GDM1 (cell line): ENCODE measurements around the gene LCK.
"Not testable (repeated sequence)": the region's sequence is repeated elsewhere in the genome, so short reads cannot be mapped to it uniquely, and the experiment has no call there.

Experiments used
- DNase-seq: peaks from one replicate; lab custom pipeline; 2025; lab: John Stamatoyannopoulos, UW

LCK gene

DNA sequence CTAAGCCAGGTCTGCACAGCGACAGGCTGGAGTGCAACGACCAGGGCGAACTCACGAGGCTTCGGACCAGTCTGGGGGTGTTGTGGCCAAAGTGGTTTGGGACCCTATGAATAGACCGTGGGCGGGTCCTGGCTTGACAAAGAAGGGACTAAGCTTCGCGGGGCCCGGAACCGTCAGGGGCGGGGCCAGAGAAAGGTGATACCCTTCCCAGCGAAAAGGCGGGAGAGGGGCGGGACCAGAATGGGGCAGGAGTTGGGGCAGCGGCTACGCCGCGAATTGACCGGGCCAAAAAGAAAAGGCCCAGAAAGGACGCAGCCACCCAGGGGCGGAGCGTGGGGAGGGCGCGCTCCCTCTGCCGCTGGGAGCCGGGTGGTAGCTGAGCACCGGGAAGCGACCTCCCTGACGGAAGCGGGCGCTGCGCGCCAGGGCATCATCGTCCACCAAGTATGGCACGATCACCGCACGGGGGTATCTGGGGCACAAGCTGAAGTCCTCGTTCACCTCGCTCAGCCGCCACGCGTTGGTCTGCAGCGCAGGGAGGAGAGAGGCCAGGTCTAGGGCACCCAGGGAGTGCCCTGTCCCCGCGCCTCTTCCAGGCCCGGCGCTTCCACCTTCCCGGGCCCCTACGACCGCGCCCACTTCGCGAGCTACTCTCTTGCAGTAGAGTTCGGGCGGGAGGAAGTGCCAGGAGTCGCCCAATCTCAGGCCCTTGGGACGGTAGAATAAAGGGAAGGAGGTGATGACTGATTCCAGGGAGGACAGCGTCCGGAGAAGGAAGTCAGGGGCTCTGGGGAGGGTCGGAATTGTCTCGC, 10.7 kb upstream of the LCK start:
- DNase-seq = no peak

DNA sequence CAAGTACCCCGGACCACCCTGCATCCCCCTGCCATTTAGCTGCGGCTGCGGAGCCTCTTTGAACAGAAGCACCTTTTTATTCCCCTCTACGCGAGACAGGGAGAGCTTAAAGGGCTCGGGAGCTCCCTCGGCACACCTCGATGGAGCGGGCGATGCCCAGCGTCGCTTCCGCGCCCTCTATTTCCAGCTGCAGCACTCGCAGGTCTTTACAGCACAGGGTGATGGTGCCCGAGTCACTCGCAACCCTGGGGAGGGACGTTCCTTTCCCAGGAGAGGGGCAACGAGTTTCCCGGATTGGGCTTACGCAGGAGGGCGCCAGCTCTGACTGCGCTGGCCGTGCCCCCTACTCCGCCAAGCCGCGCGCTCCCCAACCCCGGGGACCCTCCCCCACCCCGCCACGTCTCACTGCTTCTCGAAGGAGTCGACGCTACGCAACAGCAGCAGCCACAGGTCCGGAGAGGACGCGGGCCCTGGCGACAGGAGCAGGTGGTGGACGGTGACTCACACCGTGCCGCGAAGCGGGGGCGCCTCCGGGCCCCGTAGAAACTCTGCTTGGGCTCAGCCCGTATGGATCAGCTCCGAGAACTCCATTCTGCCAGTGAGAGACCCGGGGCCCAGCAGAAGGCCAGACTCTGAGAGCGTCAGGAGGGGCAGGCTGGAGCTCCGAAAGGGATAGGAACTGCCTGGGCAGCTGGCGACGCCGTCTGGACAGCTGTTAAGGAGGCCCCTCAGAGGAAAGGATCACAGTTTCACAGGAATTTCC, 9.9 kb upstream of the LCK start:
- DNase-seq = no peak

- no peak for DNase-seq
Observed at GRCh38 chr1:32242341-32242851, 8.7 kb upstream of the LCK start.

DNA sequence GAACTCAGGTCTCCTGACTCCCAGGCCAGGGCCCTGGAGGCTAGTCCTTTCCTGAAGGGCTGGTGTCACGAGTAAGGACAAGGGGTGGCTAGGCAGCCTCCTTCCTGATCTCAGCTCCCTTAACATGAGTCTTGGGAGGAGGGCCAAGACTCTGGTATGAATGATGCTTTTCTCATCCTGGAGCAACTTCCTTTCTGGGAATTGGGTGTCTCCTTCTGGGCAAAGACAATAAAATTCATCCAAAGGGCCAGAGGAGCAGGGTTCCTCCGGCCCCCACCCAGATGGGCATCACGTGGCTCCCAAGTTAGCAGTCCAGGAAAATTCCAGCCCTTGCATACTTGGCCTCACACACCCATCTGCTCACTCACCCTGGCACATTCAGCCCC, 4.2 kb upstream of the LCK start, which contains the start of gene FAM167B:
Gene FAM167B, plus strand, starts transcription at position 335 of the 386 bp plus-strand sequence. CDS start 200 bp downstream, outside the sequence.
- DNase-seq = no peak

- no peak for DNase-seq
Observed at GRCh38 chr1:32247452-32247851, 3.6 kb upstream of the LCK start.

DNA sequence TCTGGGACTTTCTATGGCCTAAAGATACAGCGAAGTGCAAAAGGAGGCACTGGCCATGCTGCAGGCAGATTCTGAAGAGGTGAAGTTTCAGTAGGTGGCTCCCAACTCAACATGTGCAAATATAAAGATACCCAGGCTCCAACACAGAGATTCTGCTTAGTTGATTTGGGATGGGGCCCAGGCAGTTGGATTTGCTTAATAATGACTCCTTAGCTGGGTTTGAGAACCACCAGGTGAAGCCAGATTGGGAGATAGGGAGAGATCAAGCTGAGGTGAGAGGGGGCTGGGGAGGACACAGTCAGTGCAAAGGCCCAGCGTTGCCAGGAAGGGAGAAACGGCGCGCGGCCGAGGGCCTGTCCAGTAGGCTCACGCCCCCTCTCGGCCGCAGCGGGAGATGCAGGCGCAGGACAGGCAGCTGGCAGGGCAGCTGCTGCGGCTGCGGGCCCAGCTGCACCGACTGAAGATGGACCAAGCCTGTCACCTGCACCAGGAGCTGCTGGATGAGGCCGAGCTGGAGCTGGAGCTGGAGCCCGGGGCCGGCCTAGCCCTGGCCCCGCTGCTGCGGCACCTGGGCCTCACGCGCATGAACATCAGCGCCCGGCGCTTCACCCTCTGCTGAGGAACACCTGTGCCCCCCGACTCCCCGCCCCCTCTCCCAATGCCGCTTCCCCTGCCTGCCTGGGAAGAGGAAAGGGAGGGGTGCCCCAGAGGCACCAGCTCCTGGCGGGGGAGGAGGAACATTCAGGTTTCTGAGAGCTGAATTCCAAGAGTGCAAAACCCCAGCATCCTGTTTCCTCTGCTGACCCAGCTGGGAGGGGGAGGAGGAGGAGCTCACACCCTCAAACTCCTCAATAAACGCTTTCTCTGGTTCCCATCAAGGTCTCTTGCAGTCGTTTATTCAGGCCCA, 2.8 kb upstream of the LCK start:
- DNase-seq = peak; percentile 57

DNA sequence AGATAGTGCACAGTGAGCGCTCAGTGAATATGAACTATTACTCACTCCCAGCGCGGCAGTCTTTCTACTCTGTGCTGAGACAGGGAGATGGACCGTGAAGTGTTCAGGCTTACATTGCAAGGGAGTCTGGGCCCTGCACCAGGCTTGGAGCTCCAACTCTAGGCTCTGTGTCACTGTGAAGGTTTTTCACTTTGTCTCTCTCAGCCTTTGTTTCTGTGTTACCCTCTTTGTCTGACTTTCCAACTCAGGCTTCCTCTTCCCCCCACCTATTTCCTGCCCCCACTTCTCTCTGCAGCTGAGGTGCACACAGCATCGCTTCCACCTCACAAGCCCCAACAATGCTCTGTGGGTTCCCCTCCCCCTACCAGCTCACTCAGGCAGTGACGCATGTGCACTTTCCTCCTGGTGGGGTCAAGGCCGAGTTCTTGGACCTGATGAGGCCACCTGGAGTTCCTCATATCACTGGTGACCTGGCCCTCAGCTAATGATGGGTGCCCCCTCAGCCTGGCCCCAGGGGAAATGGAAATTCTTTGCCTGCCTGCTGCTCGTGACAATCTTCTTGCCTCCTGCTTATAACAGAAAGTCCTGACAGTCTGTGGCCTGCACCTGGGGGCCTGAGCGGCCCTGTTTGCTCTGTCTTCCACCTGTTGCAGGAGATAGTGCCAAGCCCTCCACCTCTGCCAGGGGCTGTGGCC, 1.1 kb upstream of the LCK start:
- peak; percentile 86 for DNase-seq

DNA sequence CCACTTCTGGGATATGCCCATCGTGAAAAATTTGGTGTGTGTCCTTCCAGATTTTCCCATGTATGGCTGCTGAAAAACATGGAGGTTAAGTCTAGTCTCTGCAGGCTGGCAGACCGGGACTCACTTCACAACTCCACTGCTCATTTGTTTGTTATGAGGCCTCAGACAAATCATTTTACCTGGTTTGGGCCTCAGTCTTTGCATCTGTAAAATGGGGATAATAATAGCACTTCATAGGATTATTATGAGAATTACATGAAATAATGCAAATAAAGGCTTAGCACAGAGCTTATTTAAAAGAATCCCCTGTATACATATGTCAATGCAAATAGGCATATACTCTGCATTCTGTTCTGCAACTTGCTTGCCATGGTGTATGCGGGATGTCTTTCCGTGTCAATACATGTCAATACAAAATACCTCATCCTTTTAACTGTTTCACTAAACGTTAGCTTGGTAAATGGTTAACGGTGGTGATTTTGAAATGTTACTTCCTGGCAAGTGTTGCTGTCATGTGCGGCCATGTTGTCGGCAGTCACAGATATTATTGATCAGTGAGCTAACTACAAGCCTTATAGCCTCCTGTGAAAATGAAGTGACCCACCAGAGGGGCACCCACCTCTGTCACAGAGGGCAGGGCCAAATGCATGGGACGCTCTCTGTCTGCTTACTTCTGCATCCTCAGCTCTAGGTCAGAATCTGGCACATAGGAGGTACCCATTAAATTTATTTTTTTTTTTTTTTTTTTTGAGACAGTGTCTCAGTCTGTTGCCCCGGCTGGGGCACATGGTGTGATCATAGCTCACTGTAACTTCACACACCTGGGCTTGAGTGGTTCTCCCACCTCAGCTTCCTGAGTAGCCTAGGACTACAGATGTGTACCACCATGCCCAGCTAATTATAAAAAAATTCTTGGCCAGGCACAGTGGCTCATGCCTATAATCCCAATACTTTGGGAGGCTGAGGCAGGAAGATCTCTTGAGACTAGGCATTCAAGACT, 4.3 kb downstream of the LCK start:
- DNase-seq = no peak

- no peak for DNase-seq
Observed at GRCh38 chr1:32256473-32257226, 5.6 kb downstream of the LCK start.

GRCh38 chr1:32257227-32257508, 6.1 kb downstream of the LCK start:
- DNase-seq = no peak

- DNase-seq = not testable (repeated sequence)
Observed at GRCh38 chr1:32263236-32263593, 12.2 kb downstream of the LCK start.

- DNase-seq = no peak
Observed at GRCh38 chr1:32263744-32264143, 12.7 kb downstream of the LCK start.

- no peak for DNase-seq
Observed at GRCh38 chr1:32265846-32266245, 14.8 kb downstream of the LCK start.

GRCh38 chr1:32266921-32267591, 16.0 kb downstream of the LCK start:
- no peak for DNase-seq

GRCh38 chr1:32269744-32270143, 18.7 kb downstream of the LCK start:
- no peak for DNase-seq

DNA sequence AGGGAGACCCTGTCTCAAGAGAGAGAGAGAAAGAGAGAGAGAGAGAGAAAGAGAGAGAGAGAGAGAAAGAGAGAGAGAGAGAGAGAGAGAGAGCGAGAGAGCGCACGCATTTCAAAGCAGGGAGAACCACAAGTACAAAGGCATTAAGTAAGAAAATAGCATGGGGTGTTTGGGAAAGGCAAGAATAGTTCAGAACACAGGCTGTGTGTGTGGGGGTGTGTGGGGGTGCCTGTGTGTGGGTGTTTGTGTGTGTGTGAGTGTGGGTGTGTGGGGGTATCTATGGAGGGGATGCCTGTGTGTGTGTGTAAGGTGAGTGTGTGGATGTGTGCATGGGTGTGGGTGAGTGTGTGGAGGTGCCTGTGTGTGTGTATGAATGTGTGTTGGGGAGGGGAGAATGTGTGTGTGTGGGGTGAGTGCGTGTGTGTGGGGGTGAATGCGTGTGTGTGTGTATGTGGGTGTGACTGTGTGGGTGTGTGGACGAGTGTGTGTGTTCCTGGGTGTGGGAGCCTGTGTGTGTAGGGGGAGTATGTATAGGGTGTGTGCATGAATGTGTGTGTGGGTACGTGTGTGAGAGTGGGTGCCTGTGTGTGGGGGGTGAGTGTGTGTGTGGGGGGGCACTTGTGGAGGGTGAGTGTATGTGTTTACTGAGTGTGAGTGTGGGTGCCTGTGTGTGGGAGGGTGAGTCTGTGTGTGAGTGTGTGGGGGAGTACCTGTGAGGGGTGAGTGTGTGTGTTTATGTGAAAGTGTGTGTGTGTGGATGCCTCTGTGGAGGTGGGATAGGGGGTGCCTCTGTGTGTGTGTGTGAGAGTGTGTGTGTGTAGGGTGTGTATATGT, 21.7 kb downstream of the LCK start:
- DNase-seq = no peak

DNA sequence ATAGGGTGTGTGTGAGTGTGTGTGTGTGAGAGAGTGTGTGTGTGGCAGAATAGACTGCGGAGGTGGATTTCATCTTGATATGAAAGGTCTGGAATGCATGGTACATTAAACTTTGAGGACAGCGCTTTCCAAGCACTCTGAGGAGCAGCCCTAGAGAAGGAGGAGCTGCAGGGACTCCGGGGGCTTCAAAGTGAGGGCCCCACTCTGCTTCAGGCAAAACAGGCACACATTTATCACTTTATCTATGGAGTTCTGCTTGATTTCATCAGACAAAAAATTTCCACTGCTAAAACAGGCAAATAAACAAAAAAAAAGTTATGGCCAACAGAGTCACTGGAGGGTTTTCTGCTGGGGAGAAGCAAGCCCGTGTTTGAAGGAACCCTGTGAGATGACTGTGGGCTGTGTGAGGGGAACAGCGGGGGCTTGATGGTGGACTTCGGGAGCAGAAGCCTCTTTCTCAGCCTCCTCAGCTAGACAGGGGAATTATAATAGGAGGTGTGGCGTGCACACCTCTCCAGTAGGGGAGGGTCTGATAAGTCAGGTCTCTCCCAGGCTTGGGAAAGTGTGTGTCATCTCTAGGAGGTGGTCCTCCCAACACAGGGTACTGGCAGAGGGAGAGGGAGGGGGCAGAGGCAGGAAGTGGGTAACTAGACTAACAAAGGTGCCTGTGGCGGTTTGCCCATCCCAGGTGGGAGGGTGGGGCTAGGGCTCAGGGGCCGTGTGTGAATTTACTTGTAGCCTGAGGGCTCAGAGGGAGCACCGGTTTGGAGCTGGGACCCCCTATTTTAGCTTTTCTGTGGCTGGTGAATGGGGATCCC, 22.5 kb downstream of the LCK start:
- no peak for DNase-seq
